Neural crest cell (in vitro differentiated cells): ENCODE results near the gene SMIM43. TPM values are rescaled to one million over a fixed set of nuclear protein-coding genes. Genes with fewer than 3 reads are reported as not detected.

Experiments used
- DNase-seq: peaks from one replicate; pipeline ENCODE4 v3.0.0; 2021; ENCODE audit warnings: low read depth, mixed read lengths, low spot score
- H3K27ac Mint-ChIP-seq: one replicate; pipeline ENCODE4 v1.8.0; 2021; ENCODE audit warnings: mild to moderate bottlenecking, mixed read lengths; ENCODE audit not compliant: unreplicated experiment
- H3K27me3 Mint-ChIP-seq: 2 replicates; pipeline ENCODE4 v1.8.0; 2021; ENCODE audit warnings: low read depth, mild to moderate bottlenecking, mixed read lengths
- H3K36me3 Mint-ChIP-seq: 2 replicates; pipeline ENCODE4 v1.8.0; 2021; ENCODE audit warnings: low read depth, mild to moderate bottlenecking, mixed read lengths
- H3K4me1 Mint-ChIP-seq: 2 replicates; pipeline ENCODE4 v1.8.0; 2021; ENCODE audit warnings: mixed read lengths
- H3K4me3 Mint-ChIP-seq: one replicate; pipeline ENCODE4 v1.8.0; 2021; ENCODE audit warnings: mild to moderate bottlenecking, mixed read lengths
- H3K9me3 Mint-ChIP-seq: 2 replicates; pipeline ENCODE4 v1.8.0; 2021; ENCODE audit warnings: mixed read lengths
- total RNA-seq: library from RNA; stranded (reverse); gene quantifications from 2 replicates; pipeline ENCODE4 v1.2.1, GENCODE V29; 2021
- TF ChIP-seq, protein P1 (sequence below): fragments of 200-600 bp; sonication (generic); conservative IDR thresholded peaks from 2 replicates; pipeline ENCODE4 v1.5.0; 2021; ENCODE audit warnings: antibody characterized with exemption, mild to moderate bottlenecking

SMIM43 gene
- total RNA-seq, 1 donor from 2014 or later: 0.51 TPM

DNA sequence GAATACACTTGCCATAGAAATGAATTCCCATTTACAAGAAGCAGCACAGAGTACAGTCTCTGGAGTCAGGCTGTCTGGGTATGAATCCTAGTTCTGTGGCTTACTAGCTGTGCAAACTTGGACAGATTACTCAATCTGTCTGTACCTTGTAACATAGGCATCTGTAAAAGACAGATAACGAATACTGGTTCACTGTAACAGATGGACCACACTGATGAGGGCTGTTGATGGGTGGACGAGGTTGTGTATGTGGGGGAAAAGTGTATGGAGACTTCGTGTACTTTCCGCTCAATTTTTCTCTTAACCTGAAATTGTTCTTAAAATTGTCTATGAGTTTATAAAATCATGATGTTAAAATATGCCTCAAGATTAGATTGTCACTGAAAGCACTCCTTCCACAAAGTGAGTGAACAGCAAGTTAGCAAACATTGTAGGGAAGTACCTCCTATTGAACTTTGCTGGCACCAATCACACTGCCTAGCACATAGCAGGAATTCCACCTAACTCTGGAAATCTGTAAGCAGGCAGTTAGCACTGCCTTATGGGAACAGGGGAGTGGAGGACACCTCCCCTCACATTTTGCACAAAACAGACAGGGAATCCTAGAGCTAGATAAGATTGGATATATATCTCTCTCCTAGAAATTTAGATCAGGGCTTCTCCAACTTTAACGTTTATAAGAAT is 29.7 kb upstream of the SMIM43 start:
- Mint-ChIP-seq H3K36me3 (no peaks in the 10 kb centered on the region), H3K27ac (no peak overlapping the region), H3K4me1 (peaks cover 8% of the 10 kb centered on the region), H3K27me3 (peaks cover 3% of the 10 kb centered on the region), H3K9me3 (no peaks in the 10 kb centered on the region), H3K4me3 (no peak overlapping the region)
- DNase-seq: no peak
- TF ChIP-seq, protein P1, sequence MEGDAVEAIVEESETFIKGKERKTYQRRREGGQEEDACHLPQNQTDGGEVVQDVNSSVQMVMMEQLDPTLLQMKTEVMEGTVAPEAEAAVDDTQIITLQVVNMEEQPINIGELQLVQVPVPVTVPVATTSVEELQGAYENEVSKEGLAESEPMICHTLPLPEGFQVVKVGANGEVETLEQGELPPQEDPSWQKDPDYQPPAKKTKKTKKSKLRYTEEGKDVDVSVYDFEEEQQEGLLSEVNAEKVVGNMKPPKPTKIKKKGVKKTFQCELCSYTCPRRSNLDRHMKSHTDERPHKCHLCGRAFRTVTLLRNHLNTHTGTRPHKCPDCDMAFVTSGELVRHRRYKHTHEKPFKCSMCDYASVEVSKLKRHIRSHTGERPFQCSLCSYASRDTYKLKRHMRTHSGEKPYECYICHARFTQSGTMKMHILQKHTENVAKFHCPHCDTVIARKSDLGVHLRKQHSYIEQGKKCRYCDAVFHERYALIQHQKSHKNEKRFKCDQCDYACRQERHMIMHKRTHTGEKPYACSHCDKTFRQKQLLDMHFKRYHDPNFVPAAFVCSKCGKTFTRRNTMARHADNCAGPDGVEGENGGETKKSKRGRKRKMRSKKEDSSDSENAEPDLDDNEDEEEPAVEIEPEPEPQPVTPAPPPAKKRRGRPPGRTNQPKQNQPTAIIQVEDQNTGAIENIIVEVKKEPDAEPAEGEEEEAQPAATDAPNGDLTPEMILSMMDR: no peak

DNA sequence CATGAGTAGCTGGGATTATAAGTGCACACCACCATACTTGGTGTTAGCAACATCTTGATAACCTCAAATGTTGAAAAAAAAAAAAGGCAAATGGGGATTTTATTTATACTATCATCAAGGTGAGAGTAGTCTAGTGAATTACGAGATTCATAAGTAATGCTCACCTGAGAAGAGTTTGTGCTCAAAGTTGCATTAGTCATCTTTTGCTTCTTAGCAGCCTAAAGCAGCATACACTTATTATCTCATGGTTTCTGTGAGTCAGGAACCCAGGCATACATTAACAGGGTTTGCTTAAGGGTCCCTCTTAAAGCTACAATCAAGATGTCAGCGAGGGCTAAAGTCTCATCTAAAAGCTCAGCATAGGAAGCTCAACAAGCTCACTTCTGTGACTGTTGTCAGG is 28.0 kb upstream of the SMIM43 start:
- Mint-ChIP-seq H3K27me3 (peaks cover 13% of the 10 kb centered on the region), H3K4me3 (no peak overlapping the region), H3K4me1 (peaks cover 7% of the 10 kb centered on the region), H3K9me3 (no peaks in the 10 kb centered on the region), H3K27ac (no peak overlapping the region), H3K36me3 (no peaks in the 10 kb centered on the region)
- TF ChIP-seq, protein P1: no peak
- DNase-seq: no peak

DNA sequence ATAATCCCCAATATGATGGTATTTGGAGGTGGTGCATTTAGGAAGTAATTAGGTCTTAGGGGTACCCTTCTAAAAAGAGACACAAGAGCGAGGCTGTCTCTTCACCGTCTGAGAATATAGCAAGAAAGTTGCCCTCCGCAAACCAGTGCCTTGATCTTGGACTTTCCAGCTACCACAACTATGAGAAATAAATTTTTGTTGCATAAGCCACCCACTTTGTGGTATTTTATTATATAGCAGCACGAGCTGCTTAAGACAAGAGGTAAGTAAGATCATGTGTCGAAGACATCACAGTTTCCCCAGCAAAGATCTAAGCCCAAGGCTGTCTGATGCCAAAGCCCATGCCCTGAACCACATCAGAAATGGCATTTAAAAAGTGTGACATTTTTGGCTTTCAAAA is 26.5 kb upstream of the SMIM43 start:
- no peak overlapping the region for H3K4me3 Mint-ChIP-seq

DNA sequence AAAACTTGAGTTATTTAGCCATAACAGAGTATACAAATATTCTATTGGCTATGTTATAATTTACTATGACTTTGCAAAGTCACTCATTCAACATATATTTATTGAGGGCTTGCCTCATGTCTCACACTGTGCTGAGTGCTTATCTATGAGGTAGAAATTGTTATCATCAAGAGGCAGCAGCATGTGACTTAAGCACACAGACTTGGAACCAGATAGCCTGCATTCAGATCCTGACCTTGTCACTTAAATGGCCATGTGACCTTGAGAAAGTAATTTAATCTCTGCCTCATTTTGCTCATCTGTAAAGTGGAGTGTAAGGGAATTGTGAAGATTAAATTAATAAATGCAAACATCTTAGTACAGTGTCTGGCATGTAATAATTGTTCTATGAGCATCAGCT is 26.0 kb upstream of the SMIM43 start:
- no peak for DNase-seq
- H3K36me3 Mint-ChIP-seq: no peaks in the 10 kb centered on the region
- TF ChIP-seq, protein P1: no peak
- H3K9me3 Mint-ChIP-seq: no peaks in the 10 kb centered on the region
- H3K4me3 Mint-ChIP-seq: no peak overlapping the region
- peaks cover 16% of the 10 kb centered on the region for H3K27me3 Mint-ChIP-seq
- peaks cover 2% of the 10 kb centered on the region for H3K4me1 Mint-ChIP-seq
- H3K27ac Mint-ChIP-seq: no peak overlapping the region

More for the DNA sequence above, 26.5 kb upstream of the SMIM43 start:
- Mint-ChIP-seq H3K4me1 (peaks cover 7% of the 10 kb centered on the region), H3K9me3 (no peaks in the 10 kb centered on the region), H3K27ac (no peak overlapping the region), H3K27me3 (peaks cover 16% of the 10 kb centered on the region), H3K36me3 (no peaks in the 10 kb centered on the region)
- no peak for DNase-seq
- TF ChIP-seq, protein P1: no peak

DNA sequence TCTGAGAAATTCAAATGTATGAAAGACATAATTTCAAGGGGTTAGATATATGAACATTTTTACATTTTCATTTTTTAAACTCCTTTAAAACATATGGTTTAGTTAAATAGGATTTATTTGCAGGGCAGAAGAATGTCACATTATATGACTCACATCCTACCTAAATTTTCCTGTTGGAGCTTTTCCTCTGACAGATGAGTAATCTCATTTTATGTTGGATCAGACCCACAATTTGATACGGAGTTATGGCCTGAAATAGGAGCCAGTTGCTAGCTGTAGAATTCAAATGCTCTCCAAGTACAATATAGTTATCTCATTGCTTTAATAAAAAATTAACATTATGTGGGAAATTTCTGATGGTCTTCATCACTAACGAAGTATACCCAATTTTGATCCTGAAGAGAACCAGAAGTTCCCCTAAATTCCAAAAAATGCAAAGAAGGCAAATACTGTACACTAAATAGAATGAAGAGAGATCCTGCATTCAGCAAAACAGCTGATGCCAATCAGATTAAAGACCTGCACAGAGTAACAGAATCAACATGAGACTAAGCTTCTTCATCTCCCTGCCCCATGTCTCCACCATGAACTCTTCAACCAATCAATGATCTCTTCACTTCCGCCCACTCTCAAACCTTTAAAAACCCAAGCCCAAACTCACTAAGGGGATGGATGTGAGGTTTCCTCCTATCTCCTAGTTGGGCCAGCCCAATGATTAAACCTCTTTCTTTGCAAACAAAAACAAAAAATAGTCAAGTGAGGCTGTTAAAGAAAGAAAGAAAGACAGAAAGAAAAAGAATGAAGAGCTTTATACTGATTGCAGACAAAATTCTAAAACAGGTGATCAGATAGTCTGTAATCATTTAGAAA is 25.2 kb upstream of the SMIM43 start:
- TF ChIP-seq, protein P1: no peak
- H3K4me3 Mint-ChIP-seq: no peak overlapping the region
- no peaks in the 10 kb centered on the region for H3K36me3 Mint-ChIP-seq

More for the DNA sequence above, 25.2 kb upstream of the SMIM43 start:
- Mint-ChIP-seq H3K27ac (no peak overlapping the region), H3K27me3 (peaks cover 16% of the 10 kb centered on the region), H3K4me1 (no peaks in the 10 kb centered on the region), H3K9me3 (no peaks in the 10 kb centered on the region)
- no peak for DNase-seq
